GM21723 (cell line): Measurements from ENCODE around the gene CMPK1.
"Not testable (repeated sequence)": the region's sequence is repeated elsewhere in the genome, so short reads cannot be mapped to it uniquely, and the experiment has no call there.

Source experiments
- ATAC-seq: cut with Tn5 transposase; IDR thresholded peaks from one replicate; pipeline ENCODE4 v1.9.1; 2021; ENCODE audit warnings: mild to moderate bottlenecking, moderate library complexity; ENCODE audit not compliant: unreplicated experiment

The CMPK1 gene

GRCh38 chr1:47333578-47333921 is at the start of gene CMPK1:
TSS of gene CMPK1 (plus strand) at chr1:47333790. CDS start at chr1:47333946, 156 bp downstream.
- peak; percentile 77 for ATAC-seq

GRCh38 chr1:47288116-47288515 is 45.5 kb upstream of the CMPK1 start:
- not testable (repeated sequence) for ATAC-seq

- ATAC-seq: not testable (repeated sequence)
These were observed 38.7 kb upstream of the CMPK1 start for GRCh38 chr1:47294863-47295262.

- ATAC-seq: no peak
These were observed 38.0 kb upstream of the CMPK1 start for GRCh38 chr1:47295579-47295978.

GRCh38 chr1:47298025-47298699 is 35.4 kb upstream of the CMPK1 start:
- ATAC-seq: no peak

GRCh38 chr1:47302472-47302871 is 31.1 kb upstream of the CMPK1 start:
- ATAC-seq: no peak

GRCh38 chr1:47309427-47309826 is 24.2 kb upstream of the CMPK1 start:
- no peak for ATAC-seq

- ATAC-seq: peak; percentile 97
These were observed 19.5 kb upstream of the CMPK1 start, which contains the start of gene STIL for GRCh38 chr1:47313915-47314664. TSS of gene STIL (minus strand) at chr1:47314147. CDS start at chr1:47310319, 3,828 bp downstream.

- ATAC-seq: no peak
These were observed 15.7 kb upstream of the CMPK1 start for GRCh38 chr1:47317841-47318240.

GRCh38 chr1:47319968-47320367 is 13.6 kb upstream of the CMPK1 start:
- not testable (repeated sequence) for ATAC-seq

GRCh38 chr1:47323599-47324031 is 10.0 kb upstream of the CMPK1 start:
- ATAC-seq: no peak

GRCh38 chr1:47324682-47325081 is 8.9 kb upstream of the CMPK1 start:
- ATAC-seq: no peak

- ATAC-seq: no peak
These were observed 8.1 kb upstream of the CMPK1 start for GRCh38 chr1:47325528-47325927.

- ATAC-seq: no peak
These were observed 7.3 kb upstream of the CMPK1 start for GRCh38 chr1:47326271-47326670.

- ATAC-seq: no peak
These were observed 4.6 kb upstream of the CMPK1 start for GRCh38 chr1:47328992-47329391.

- no peak for ATAC-seq
These were observed 3.4 kb upstream of the CMPK1 start for GRCh38 chr1:47330212-47330611.

GRCh38 chr1:47331875-47332274 is 1.7 kb upstream of the CMPK1 start:
- no peak for ATAC-seq

- no peak for ATAC-seq
These were observed 612 bp upstream of the CMPK1 start for GRCh38 chr1:47332779-47333577.

- ATAC-seq: peak; percentile 89
These were observed 553 bp downstream of the CMPK1 start for GRCh38 chr1:47333922-47334764.

GRCh38 chr1:47334765-47335435 is 1.3 kb downstream of the CMPK1 start:
- ATAC-seq: no peak
